ENCODE data around the gene SYNDIG1L. TPM values are rescaled to one million over a fixed set of nuclear protein-coding genes. Genes with fewer than 3 reads are reported as not detected.

Gene SYNDIG1L
- total and polyA plus RNA-seq, 9 of the 15 experiments (the other 6 are each of a cell fraction or from before 2014, with no cell fraction given) = not detected

DNA sequence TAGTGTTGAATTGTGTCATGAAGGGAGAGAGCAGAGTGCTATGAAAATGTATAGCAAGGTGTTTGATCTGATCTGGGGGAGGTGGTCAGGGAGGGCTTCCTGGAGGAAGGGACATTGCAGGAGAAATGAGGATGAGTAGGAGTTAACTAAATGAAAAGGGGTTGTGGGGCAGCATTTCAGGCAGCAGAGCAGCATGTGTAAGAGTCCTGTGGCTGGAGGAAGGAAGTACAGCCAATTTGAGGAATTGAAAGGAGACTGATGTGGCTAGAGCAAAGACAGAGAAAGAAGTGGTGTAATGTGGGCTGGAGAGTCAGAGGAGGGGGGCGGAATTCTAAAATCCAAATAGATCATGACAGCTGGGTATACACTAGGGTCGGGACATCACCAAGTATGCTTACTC lies 46.6 kb upstream of the SYNDIG1L start:
- BruUV-seq (replicated peaks) = no TSS peak
- DNase-seq (ENCODE audit: extremely low read depth in 1 of 4, low spot score in 3 of 4) = no peak
- no peak overlapping the region for H3K4me3 ChIP-seq
- in situ Hi-C loops (cut with MboI) = loop anchor here (10.0 kb wide), 1 partner anchor 108 kb away; no protein-coding TSS in a partner anchor
- TF ChIP-seq, protein P1, sequence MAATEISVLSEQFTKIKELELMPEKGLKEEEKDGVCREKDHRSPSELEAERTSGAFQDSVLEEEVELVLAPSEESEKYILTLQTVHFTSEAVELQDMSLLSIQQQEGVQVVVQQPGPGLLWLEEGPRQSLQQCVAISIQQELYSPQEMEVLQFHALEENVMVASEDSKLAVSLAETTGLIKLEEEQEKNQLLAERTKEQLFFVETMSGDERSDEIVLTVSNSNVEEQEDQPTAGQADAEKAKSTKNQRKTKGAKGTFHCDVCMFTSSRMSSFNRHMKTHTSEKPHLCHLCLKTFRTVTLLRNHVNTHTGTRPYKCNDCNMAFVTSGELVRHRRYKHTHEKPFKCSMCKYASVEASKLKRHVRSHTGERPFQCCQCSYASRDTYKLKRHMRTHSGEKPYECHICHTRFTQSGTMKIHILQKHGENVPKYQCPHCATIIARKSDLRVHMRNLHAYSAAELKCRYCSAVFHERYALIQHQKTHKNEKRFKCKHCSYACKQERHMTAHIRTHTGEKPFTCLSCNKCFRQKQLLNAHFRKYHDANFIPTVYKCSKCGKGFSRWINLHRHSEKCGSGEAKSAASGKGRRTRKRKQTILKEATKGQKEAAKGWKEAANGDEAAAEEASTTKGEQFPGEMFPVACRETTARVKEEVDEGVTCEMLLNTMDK (IDR thresholded peaks at IDR 0.05; ENCODE audit: borderline replicate concordance, insufficient read depth, low read depth, low read length, poor library complexity, severe bottlenecking) = no peak
- TF ChIP-seq, protein P2, sequence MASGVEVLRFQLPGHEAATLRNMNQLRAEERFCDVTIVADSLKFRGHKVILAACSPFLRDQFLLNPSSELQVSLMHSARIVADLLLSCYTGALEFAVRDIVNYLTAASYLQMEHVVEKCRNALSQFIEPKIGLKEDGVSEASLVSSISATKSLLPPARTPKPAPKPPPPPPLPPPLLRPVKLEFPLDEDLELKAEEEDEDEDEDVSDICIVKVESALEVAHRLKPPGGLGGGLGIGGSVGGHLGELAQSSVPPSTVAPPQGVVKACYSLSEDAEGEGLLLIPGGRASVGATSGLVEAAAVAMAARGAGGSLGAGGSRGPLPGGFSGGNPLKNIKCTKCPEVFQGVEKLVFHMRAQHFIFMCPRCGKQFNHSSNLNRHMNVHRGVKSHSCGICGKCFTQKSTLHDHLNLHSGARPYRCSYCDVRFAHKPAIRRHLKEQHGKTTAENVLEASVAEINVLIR (CRISPR knock-in tag; IDR thresholded peaks at IDR 0.05) = no peak
- TF ChIP-seq BCOR (IDR thresholded peaks at IDR 0.05) (peak; percentile 22; the same call in 1 of the 2 replicates), ZFP36 (IDR thresholded peaks at IDR 0.05; ENCODE audit: low read depth, low read length, partially characterized antibody) (peak; percentile 91)
- H3K4me1 ChIP-seq (replicated peaks in 1 of 2; ENCODE audit: control insufficient read depth in 2 of 2, insufficient read depth in 2 of 2, low read length in 2 of 2) = no peaks in the 10 kb centered on the region; a peak in 1 of 5 replicates
- no peaks in the 10 kb centered on the region for H3K79me2 ChIP-seq (ENCODE audit: control insufficient read depth, insufficient read depth, low read length)
- no peaks in the 10 kb centered on the region for H3K9me3 ChIP-seq (replicated peaks; ENCODE audit: control insufficient read depth, insufficient read depth, low read depth, low read length)
- no peaks in the 10 kb centered on the region for H3K9me1 ChIP-seq (ENCODE audit: control insufficient read depth, insufficient read depth, low read length)
- ChIA-PET CTCF (ENCODE audit: low intra/inter-chr PET ratio) (no interaction called here), POLR2A (no interaction called here)
- H4K20me1 ChIP-seq (replicated peaks; ENCODE audit: control insufficient read depth, insufficient read depth, low read length) = no peaks in the 10 kb centered on the region
- H3K27me3 ChIP-seq (ENCODE audit: control insufficient read depth in 2 of 2, insufficient read depth in 2 of 2, low read length in 2 of 2) = no peaks in the 10 kb centered on the region; a peak in 1 of 5 replicates
- 0% methylated on average over 2 of the region's 2 CpGs for WGBS (ENCODE audit: insufficient coverage, low coverage, missing lambda C conversion rate)
- H3K36me3 ChIP-seq (ENCODE audit: control insufficient read depth, insufficient read depth, low read length) = no peaks in the 10 kb centered on the region
- ATAC-seq = no peak
- FAIRE-seq = no peak
- H3K27ac ChIP-seq (ENCODE audit: extremely low read depth, low read depth, low read length) = no peak overlapping the region
- no peak overlapping the region for H3K9ac ChIP-seq (ENCODE audit: insufficient read depth in 1 of 2, low read depth in 2 of 2, low read length in 2 of 2)
- H3K4me2 ChIP-seq (ENCODE audit: insufficient read depth, low read length) = no peak overlapping the region
- no peak overlapping the region for H2AFZ ChIP-seq (ENCODE audit: low read depth, low read length)
- intact Hi-C loops (cut with micrococcal nuclease) = no loop called here

All from K562 (cell line).